Tibial artery (tissue), 4 donors: ENCODE results near the gene AK4.

Source experiments
- DNase-seq, 2 donors: peaks; one replicate each; pipeline ENCODE4 v3.0.0-alpha.2; 2019
- H3K27ac ChIP-seq, 2 donors: fragments of 200-600 bp; sonication (generic) in 1 of 2; 1 replicate in 1 of 2; 2 replicates in 1 of 2; pipeline ENCODE4 v1.5.1; 2018 to 2019; ENCODE audit warnings: mild to moderate bottlenecking in 1 of 2
- H3K27me3 ChIP-seq, 2 donors: fragments of 200-600 bp; sonication (generic) in 1 of 2; one replicate each; pipeline versions ENCODE4 v1.5.1 to v1.6.0; 2016 to 2019
- H3K36me3 ChIP-seq, 3 donors: fragments of 200-600 bp; sonication (generic) in 2 of 3; one replicate each; pipeline ENCODE4 v1.5.1; 2016 to 2019; ENCODE audit warnings: mild to moderate bottlenecking in 2 of 3
- H3K4me1 ChIP-seq, 4 donors: fragments of 200-600 bp; sonication (generic) in 2 of 4; 1 replicate in 3 of 4; 2 replicates in 1 of 4; pipeline ENCODE4 v1.5.1; 2016 to 2019
- H3K4me3 ChIP-seq, 2 donors: fragments of 200-600 bp; sonication (generic) in 1 of 2; 1 replicate in 1 of 2; 2 replicates in 1 of 2; pipeline ENCODE4 v1.5.1; 2018 to 2019; ENCODE audit warnings: mild to moderate bottlenecking in 2 of 2
- H3K9me3 ChIP-seq, 3 donors: fragments of 200-600 bp; sonication (generic) in 1 of 3; one replicate each; pipeline ENCODE4 v1.5.1; 2016 to 2019
- intact Hi-C: fragments of 100-400 bp; cut with DNase I; formaldehyde crosslinking; loops from one replicate; pipeline ENCODE4 v1.15.0; 2023; ENCODE audit warnings: low total_unique reads
- TF ChIP-seq, protein P1 (sequence below), 2 experiments: fragments of 200-600 bp in 1 of 2; fragments of 450-650 bp in 1 of 2; IDR thresholded peaks; one replicate each; pipeline ENCODE4 v1.5.1; 2017 to 2019; ENCODE audit warnings: antibody characterized with exemption in 2 of 2, mild to moderate bottlenecking in 1 of 2, moderate library complexity in 1 of 2

The AK4 gene

DNA sequence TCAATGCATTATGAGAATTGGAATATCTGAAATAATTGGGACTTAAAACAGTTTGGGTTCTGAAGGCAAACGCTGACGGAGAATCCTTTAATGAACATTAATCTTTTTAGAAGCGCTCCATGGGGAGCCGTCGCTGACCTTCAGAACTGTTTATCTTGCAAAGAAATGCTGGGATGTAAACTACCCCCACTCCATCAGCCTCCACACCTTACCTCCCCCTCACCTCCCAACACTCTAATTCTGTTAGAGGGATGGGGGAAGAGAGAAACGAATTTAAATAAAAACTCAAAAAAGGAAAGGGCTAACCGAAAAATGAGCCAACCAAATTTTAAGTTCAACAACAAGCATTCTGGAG lies 117.3 kb downstream of the AK4 start:
- H3K27ac ChIP-seq: peak overlapping the region; percentile 58 to 59
- H3K4me1 ChIP-seq: peaks cover 0 to 21% (median 0%) of the 10 kb centered on the region in 4 donors
- H3K27me3 ChIP-seq: no peaks in the 10 kb centered on the region
- TF ChIP-seq, protein P1, sequence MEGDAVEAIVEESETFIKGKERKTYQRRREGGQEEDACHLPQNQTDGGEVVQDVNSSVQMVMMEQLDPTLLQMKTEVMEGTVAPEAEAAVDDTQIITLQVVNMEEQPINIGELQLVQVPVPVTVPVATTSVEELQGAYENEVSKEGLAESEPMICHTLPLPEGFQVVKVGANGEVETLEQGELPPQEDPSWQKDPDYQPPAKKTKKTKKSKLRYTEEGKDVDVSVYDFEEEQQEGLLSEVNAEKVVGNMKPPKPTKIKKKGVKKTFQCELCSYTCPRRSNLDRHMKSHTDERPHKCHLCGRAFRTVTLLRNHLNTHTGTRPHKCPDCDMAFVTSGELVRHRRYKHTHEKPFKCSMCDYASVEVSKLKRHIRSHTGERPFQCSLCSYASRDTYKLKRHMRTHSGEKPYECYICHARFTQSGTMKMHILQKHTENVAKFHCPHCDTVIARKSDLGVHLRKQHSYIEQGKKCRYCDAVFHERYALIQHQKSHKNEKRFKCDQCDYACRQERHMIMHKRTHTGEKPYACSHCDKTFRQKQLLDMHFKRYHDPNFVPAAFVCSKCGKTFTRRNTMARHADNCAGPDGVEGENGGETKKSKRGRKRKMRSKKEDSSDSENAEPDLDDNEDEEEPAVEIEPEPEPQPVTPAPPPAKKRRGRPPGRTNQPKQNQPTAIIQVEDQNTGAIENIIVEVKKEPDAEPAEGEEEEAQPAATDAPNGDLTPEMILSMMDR (IDR thresholded peaks at IDR 0.05): no peak
- H3K4me3 ChIP-seq: peak overlapping the region; percentile 61 to 64
- DNase-seq: no peak
- no peaks in the 10 kb centered on the region for H3K36me3 ChIP-seq
- intact Hi-C loops: loop anchor here (10.0 kb wide), 1 partner anchor 160 kb away; the partner anchor contains the start of genes LEPR and LEPROT
- no peaks in the 10 kb centered on the region for H3K9me3 ChIP-seq

DNA sequence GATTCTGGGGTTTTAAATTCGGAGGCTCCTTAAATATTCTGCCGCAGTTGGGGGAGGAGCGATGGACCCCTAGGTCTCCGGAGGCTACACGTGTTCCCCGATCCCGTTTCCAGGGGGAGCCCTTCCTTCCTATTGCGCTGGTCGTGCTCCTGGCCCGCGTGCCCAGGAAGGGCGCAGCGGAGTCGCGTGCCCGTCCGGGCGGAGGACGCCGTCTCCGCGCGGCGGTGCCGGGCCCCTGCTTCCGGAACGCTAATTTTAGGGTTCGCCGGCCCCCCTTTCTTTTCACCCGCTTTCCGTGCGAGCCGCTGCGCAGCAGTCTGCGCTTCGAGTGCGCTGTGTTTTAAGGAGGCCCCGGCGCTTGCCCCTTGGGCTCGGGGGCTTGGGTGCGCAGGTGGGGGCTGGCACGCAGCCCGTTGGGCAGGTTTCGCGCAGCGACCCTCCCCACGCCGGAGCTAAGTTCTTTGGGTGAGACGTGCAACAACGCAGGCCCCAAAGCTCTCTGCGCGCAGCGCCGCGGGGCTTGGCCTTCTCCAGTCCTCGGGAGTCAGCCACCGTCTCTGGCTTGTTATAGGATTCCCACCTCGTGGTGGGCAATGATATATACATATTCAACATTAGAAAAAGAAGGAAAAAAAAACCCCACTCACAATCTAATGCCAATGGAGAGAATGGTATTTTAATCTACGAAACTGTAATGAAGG lies 117.8 kb downstream of the AK4 start:
- DNase-seq: peak; percentile 29 to 67

DNA sequence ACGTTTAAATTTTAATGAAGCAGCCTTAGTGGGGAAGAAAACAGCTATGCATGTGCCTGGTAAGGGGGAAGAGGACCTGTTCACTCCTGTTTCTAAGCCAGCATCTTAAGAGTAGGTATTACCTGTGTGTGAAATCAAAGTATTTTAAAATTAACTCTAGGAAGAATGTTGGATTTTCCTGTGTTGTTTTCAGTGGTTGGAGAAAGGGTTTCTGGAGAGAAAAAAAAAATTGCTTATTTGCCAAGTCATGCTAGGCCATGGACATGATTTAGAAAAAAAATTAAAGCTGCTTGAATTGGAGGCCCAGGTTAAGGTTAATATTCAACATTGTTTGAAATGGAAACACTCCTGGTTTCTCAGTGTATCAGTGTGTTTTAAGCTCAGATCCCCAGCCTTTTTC lies 118.5 kb downstream of the AK4 start:
- DNase-seq: no peak
- no peaks in the 10 kb centered on the region for H3K9me3 ChIP-seq
- H3K36me3 ChIP-seq: no peaks in the 10 kb centered on the region
- no peaks in the 10 kb centered on the region for H3K27me3 ChIP-seq
- TF ChIP-seq, protein P1 (IDR thresholded peaks at IDR 0.05): no peak
- H3K4me3 ChIP-seq: peak overlapping the region in 1 of 2 donors; percentile 64
- intact Hi-C loops: loop anchor here (10.0 kb wide), 1 partner anchor 158 kb away; the partner anchor contains the start of genes LEPR and LEPROT
- H3K4me1 ChIP-seq: peaks cover 0 to 21% (median 0%) of the 10 kb centered on the region in 4 donors
- H3K27ac ChIP-seq: no peak overlapping the region

More for the DNA sequence above, 117.8 kb downstream of the AK4 start:
- Histone ChIP-seq H3K27ac (peak overlapping the region; percentile 58 to 59), H3K9me3 (no peaks in the 10 kb centered on the region), H3K4me3 (peak overlapping the region; percentile 61 to 64), H3K36me3 (no peaks in the 10 kb centered on the region), H3K27me3 (no peaks in the 10 kb centered on the region), H3K4me1 (peaks cover 0 to 21% (median 0%) of the 10 kb centered on the region in 4 donors)
- TF ChIP-seq, protein P1 (IDR thresholded peaks at IDR 0.05): peak in 1 of 2 experiments; percentile 20
- intact Hi-C loops: loop anchor here (10.0 kb wide), 1 partner anchor 159 kb away; the partner anchor contains the start of genes LEPR and LEPROT

DNA sequence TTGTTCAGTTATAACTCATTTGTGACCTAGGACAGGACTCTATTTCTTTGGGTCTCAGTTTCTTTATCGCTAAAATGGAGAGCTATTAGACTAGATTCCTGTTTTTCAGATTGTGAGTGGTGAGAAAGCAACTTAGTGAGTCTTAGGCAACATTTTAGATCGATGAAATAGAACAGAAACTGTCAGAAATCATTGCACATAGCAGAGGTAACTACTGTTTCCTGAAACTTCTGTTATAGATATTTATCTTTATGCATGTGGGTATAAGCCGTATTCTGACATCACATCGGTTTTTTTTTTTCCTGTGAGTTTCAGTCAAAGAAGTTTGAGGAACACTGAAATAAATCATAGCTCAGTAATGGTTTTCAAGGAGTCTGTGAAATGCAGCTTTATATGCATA lies 119.3 kb downstream of the AK4 start:
- no peak overlapping the region for H3K27ac ChIP-seq
- intact Hi-C loops: loop anchor here (10.0 kb wide), 1 partner anchor 158 kb away; the partner anchor contains the start of genes LEPR and LEPROT
- no peaks in the 10 kb centered on the region for H3K36me3 ChIP-seq
- H3K9me3 ChIP-seq: no peaks in the 10 kb centered on the region
- no peak overlapping the region for H3K4me3 ChIP-seq
- TF ChIP-seq, protein P1 (IDR thresholded peaks at IDR 0.05): no peak
- H3K27me3 ChIP-seq: no peaks in the 10 kb centered on the region
- H3K4me1 ChIP-seq: peaks cover 0 to 21% (median 0%) of the 10 kb centered on the region in 4 donors
- DNase-seq: no peak

DNA sequence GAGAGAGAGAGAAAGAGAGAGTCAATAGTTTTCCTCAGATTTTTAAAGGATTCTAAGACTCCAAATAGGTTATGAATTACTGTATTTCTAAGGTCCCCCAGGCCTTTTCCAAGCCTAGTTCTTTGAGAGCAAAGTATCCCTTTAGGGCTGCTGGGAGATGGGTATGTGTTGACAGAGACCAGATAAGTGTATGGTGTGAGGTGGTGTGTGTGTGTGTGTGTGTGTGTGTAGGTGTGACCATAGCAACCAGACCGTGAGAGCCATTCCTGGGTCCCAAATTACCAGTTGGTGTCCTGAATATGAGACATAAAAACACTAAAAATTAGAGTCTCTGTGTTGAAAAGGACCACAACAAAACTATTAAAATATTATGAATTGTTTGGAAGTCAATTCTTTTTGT lies 119.7 kb downstream of the AK4 start:
- intact Hi-C loops: loop anchor here (10.0 kb wide), 1 partner anchor 157 kb away; the partner anchor contains the start of genes LEPR and LEPROT
- H3K36me3 ChIP-seq: no peaks in the 10 kb centered on the region
- no peak for DNase-seq
- H3K27me3 ChIP-seq: no peaks in the 10 kb centered on the region
- peaks cover 0 to 21% (median 0%) of the 10 kb centered on the region in 4 donors for H3K4me1 ChIP-seq
- TF ChIP-seq, protein P1 (IDR thresholded peaks at IDR 0.05): no peak
- H3K27ac ChIP-seq: no peak overlapping the region
- H3K4me3 ChIP-seq: no peak overlapping the region
- no peaks in the 10 kb centered on the region for H3K9me3 ChIP-seq
